Activated naive CD8-positive, alpha-beta T cell (primary cell): ENCODE measurements around the gene PDK3.

Experiments
- H3K27ac Mint-ChIP-seq: one replicate; pipeline ENCODE4 v1.8.0; 2021; ENCODE audit warnings: mixed read lengths
- H3K27me3 Mint-ChIP-seq: one replicate; pipeline ENCODE4 v1.8.0; 2021; ENCODE audit warnings: mixed read lengths
- H3K36me3 Mint-ChIP-seq: one replicate; pipeline ENCODE4 v1.8.0; 2021; ENCODE audit warnings: mixed read lengths
- H3K4me1 Mint-ChIP-seq: one replicate; pipeline ENCODE4 v1.8.0; 2021; ENCODE audit warnings: low read depth, mixed read lengths
- H3K4me3 Mint-ChIP-seq: one replicate; pipeline ENCODE4 v1.8.0; 2021; ENCODE audit warnings: mild to moderate bottlenecking, mixed read lengths
- H3K9me3 Mint-ChIP-seq: one replicate; pipeline ENCODE4 v1.8.0; 2021; ENCODE audit warnings: low read depth, mixed read lengths

The PDK3 gene

DNA sequence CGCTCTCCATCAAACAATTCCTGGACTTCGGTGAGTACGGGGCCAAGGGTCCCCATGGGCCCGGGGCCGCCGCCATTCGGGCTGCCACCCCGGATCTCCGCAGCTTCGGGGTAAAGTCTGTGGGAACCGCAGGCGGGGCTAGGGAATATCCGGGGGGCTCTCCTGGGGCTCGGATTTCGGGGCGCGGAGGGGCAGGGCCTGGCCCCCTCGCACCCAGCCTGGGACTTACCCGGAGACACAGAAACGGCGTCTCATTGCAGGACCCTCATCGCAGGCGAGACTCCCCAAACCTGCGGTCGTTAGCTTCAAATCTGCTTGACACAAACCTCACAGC is 413 bp downstream of the PDK3 start:
- H3K9me3 Mint-ChIP-seq = no peaks in the 10 kb centered on the region
- peak overlapping the region; percentile 80 for H3K4me3 Mint-ChIP-seq
- peaks cover 40% of the 10 kb centered on the region for H3K4me1 Mint-ChIP-seq
- no peak overlapping the region for H3K27ac Mint-ChIP-seq
- no peaks in the 10 kb centered on the region for H3K36me3 Mint-ChIP-seq
- no peaks in the 10 kb centered on the region for H3K27me3 Mint-ChIP-seq

DNA sequence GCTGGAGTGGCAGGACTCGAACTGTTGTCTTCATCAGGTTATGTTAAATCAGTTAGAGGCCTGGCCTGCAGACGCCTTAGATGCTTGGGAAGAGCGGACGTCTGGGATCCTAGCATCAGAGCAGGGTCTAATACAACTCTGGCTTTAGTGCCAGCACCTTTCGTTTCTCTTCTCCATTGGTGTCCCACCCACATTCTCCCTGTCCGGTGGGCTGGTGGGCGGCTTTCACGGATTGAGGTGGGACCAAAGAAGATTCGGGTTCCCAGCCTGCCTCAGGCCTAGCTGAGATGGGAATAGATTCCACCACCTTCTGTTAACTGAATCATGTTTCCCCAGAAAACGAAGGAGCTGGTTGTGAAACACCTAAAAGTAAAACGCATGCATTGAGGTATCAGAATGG is 939 bp downstream of the PDK3 start:
- H3K27ac Mint-ChIP-seq = peak overlapping the region; percentile 77
- H3K4me3 Mint-ChIP-seq = peak overlapping the region; percentile 80
- peaks cover 44% of the 10 kb centered on the region for H3K4me1 Mint-ChIP-seq
- no peaks in the 10 kb centered on the region for H3K27me3 Mint-ChIP-seq
- no peaks in the 10 kb centered on the region for H3K9me3 Mint-ChIP-seq
- no peaks in the 10 kb centered on the region for H3K36me3 Mint-ChIP-seq

DNA sequence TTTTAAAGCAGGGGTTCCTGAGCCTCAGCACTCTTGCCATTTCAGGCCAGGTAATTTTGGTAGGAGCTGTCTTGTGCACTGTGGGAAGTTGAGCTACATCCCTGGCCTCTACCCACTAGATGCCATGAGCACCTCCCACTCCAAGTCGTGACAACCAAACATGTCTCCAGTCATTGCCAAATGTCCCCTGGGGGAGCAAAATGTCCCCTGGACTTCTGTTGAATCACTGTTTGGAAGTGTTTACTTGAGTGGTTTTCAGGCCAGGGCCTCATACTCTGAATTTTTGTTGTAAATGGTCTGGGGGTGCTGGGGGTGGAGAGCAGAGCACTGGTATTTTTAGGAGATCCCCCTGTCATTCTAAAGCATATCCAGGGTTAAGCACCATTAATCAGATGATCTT is 3.2 kb downstream of the PDK3 start:
- Mint-ChIP-seq H3K27ac (peak overlapping the region; percentile 54), H3K27me3 (no peaks in the 10 kb centered on the region), H3K4me3 (peak overlapping the region; percentile 17), H3K36me3 (no peaks in the 10 kb centered on the region), H3K9me3 (no peaks in the 10 kb centered on the region), H3K4me1 (peaks cover 55% of the 10 kb centered on the region)

DNA sequence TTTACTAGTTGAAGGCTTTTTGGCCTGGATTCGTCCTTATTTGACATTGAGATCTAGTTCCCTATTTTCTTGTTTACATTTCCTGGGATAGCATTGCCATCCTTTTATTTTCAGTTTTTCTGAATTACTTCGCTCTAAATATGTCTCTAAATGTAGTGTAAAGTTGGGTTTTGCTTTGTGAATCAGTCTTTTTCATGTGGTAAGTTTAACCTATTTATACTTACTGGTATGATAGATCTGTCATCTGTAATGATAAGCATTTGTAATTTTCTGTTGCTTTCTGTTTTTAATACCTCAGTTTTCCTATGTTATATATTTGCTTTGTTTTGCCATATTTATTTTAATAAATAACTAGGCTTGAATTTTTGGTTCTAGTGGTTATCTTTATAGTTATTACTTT is 6.7 kb downstream of the PDK3 start:
- H3K4me1 Mint-ChIP-seq = peaks cover 68% of the 10 kb centered on the region
- no peaks in the 10 kb centered on the region for H3K9me3 Mint-ChIP-seq
- H3K36me3 Mint-ChIP-seq = no peaks in the 10 kb centered on the region
- peak overlapping the region; percentile 48 for H3K4me3 Mint-ChIP-seq
- peak overlapping the region; percentile 55 for H3K27ac Mint-ChIP-seq
- no peaks in the 10 kb centered on the region for H3K27me3 Mint-ChIP-seq

DNA sequence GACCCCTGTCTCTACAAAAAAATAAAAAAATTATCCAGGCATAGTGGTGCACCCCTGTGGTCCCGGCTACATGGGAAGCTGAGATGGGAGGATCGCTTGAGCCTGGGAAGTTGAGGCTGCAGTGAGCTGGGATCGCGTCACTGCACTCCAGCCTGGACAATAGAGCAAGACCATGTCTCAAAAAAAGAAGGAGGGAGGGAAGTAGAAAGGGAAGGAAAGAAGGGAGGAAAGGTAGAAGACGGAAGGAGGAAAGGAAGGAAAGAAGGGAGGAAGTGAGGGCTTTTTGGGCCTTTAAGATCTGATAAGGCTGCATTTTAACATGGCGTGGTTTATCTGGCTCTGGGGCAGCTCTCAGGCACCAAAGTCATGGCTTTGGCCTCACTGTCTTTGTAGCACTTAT is 10.4 kb downstream of the PDK3 start:
- H3K36me3 Mint-ChIP-seq = no peaks in the 10 kb centered on the region
- no peaks in the 10 kb centered on the region for H3K27me3 Mint-ChIP-seq
- no peak overlapping the region for H3K4me3 Mint-ChIP-seq
- peaks cover 73% of the 10 kb centered on the region for H3K4me1 Mint-ChIP-seq
- H3K27ac Mint-ChIP-seq = peak overlapping the region; percentile 58
- H3K9me3 Mint-ChIP-seq = no peaks in the 10 kb centered on the region

DNA sequence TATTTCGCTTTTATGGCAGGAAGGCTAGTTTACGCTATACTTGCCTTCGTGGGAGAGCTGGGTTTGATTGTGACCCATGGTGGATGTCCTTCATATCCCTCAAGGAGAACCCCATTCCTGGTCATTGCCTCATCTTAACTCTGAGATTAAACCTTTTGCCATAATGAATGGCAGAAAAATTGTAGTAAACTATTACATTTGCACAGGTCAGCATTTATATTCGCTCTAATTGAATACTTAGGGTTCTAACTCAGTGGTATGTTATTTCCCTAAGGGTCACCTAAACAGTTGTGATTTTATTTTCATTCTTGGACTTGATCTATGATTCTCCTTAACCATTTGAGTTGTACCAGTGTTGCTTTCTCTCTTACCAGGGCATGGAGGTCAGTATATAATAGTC is 13.4 kb downstream of the PDK3 start:
- Mint-ChIP-seq H3K4me1 (peaks cover 82% of the 10 kb centered on the region), H3K4me3 (peak overlapping the region; percentile 85), H3K27me3 (no peaks in the 10 kb centered on the region), H3K36me3 (peaks cover 2% of the 10 kb centered on the region), H3K27ac (peak overlapping the region; percentile 96), H3K9me3 (no peaks in the 10 kb centered on the region)

DNA sequence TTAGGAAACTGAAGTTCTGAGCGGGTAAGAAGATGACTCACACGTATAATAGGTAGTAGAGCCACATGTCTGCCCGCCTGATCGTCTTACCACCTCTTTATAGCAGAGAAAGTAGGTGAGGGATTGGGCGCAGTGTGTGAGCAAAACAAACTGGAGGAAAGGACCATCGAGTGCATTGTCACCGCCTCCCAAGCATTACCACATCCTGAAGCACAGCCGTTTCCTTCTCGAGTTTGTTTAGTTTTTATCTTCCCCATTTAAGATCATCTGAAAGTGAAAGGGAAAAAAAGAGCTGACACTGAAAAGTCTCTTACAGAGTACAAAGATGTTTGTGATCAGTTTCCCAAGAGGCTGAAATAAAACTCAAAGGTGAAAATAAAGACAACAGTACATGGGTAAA is 14.8 kb downstream of the PDK3 start:
- Mint-ChIP-seq H3K27ac (peak overlapping the region; percentile 96), H3K27me3 (no peaks in the 10 kb centered on the region), H3K4me1 (peaks cover 74% of the 10 kb centered on the region), H3K9me3 (no peaks in the 10 kb centered on the region), H3K4me3 (peak overlapping the region; percentile 85), H3K36me3 (peaks cover 2% of the 10 kb centered on the region)

DNA sequence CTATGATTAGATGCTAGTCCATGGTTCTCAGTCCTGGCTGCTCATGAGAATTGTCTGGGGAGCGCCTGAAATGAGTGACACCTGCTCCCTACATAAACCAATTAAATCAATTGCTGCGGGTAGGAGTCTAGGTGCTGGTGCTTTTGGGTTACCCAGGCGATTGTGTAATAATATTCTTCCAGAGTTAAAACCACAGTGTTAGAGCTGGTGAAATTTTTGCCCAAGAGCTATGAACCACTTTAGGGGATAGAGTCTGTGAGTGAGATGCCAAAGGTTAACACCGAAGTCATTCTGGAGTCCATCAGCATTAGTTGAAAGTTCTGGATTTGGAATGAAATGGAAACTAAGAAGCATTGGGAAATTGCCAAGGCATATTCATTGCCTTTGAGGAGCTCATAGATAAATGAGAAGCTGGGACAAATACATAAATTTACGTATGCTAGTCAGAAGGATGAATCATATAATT is 15.3 kb downstream of the PDK3 start:
- Mint-ChIP-seq H3K4me1 (peaks cover 69% of the 10 kb centered on the region), H3K4me3 (peak overlapping the region; percentile 85), H3K27me3 (no peaks in the 10 kb centered on the region), H3K9me3 (no peaks in the 10 kb centered on the region), H3K36me3 (peaks cover 2% of the 10 kb centered on the region), H3K27ac (peak overlapping the region; percentile 96)

DNA sequence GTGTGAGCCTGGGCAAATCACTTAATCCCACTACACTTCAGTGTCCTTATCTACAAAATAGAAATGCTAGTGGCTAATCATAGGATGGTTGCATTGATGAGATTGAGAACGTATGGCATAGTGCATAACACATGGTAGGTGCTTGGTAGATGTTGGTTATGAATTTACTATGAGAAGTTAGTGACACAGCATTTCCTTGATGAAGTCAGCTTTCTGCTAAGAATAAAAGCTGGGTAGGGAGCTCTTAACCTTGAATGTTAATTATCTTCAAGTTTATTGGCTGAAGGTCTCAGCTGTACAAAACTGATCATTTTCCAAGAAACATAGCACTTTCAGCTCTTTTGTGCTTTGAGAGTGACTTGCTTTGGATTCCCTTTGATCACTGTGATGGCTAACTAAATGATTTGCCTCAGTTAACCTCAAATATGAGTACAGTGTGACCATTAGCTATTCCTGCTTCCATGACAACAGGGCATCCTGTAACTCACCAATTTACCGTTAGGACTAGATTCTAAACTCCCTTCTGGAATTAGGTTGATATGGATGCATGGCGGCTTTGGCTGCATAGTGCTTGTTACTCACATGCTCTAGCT is 17.8 kb downstream of the PDK3 start:
- H3K27ac Mint-ChIP-seq = peak overlapping the region; percentile 75

DNA sequence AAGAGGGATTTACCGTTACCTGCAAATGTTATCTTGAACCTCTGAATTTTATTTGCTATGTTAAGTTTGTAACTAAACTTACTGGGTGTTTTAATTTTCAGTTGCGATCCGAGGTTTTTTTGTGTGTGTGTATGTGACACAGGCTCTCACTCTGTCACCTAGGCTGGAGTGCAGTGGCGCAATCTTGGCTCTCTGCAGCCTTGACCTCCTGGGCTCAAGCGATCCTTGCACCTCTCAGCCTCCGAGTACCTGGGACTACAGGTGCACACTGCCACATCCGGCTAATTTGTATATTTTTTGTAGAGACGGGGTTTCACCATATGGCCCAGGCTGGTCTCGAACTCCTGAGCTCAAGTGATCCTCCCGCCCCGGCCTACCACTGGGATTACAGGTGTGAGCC is 18.5 kb downstream of the PDK3 start:
- H3K27me3 Mint-ChIP-seq = no peaks in the 10 kb centered on the region
- peaks cover 2% of the 10 kb centered on the region for H3K36me3 Mint-ChIP-seq
- H3K27ac Mint-ChIP-seq = peak overlapping the region; percentile 75
- H3K4me3 Mint-ChIP-seq = no peak overlapping the region
- peaks cover 51% of the 10 kb centered on the region for H3K4me1 Mint-ChIP-seq
- no peaks in the 10 kb centered on the region for H3K9me3 Mint-ChIP-seq

More for the DNA sequence above, 17.8 kb downstream of the PDK3 start:
- H3K9me3 Mint-ChIP-seq = no peaks in the 10 kb centered on the region
- H3K36me3 Mint-ChIP-seq = peaks cover 2% of the 10 kb centered on the region
- H3K27me3 Mint-ChIP-seq = no peaks in the 10 kb centered on the region
- peak overlapping the region; percentile 20 for H3K4me3 Mint-ChIP-seq
- peaks cover 56% of the 10 kb centered on the region for H3K4me1 Mint-ChIP-seq

DNA sequence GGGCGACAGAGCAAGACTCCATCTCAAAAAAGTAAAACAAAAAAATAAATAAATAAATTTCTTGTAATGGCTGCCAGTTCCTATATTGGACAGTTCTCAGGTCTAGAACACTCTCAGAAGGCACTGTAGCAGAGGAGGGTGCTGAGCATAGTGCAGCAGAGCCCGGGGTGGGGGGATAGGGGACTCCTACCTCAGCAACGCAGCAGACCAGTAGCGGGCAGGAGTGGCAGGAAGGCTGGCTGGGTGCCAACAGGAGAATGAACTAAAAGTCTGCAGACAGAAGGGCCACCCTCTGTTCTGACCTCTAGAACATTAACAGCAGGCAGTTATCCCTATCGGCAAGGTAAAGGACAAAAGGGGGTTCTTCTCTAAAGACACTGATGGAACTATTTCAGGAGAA is 20.2 kb downstream of the PDK3 start:
- H3K27ac Mint-ChIP-seq = no peak overlapping the region
- H3K4me3 Mint-ChIP-seq = no peak overlapping the region
- no peaks in the 10 kb centered on the region for H3K27me3 Mint-ChIP-seq
- no peaks in the 10 kb centered on the region for H3K9me3 Mint-ChIP-seq
- H3K36me3 Mint-ChIP-seq = peaks cover 2% of the 10 kb centered on the region
- peaks cover 37% of the 10 kb centered on the region for H3K4me1 Mint-ChIP-seq

DNA sequence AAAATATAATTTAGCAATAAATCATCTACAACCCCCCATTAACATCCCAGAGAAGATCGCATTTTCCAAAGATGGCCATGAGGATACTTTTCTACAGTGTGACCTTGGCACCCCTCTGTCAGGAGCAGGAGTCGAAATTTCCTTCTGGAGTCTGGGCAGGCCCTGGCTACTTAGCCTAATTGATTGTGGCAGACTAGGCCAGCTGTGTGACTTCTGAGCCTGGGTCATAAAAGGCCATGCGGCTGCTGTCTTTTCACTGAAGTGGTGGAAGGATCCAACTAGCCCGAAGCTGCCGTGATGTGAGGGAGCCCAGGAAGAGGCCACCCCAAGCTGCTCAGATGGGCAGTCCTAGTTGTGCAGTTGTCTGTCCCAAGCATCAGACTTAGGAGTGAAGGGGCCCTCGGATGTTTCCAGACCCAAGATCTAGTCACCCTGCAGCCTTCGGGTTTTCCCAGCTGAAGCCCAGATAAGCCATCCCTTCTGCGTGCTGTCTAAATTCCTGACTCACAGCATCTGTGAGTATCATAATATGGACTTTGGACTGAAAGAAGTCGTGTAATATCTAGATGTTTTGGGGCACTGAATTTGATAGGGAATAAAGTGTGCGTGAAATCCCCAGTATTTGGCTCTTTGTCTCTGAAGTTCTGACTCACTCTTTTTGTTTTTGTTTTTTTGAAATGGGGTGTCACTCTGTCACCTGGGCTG is 21.0 kb downstream of the PDK3 start:
- no peaks in the 10 kb centered on the region for H3K9me3 Mint-ChIP-seq
- H3K27me3 Mint-ChIP-seq = no peaks in the 10 kb centered on the region
- peak overlapping the region; percentile 22 for H3K27ac Mint-ChIP-seq
- no peak overlapping the region for H3K4me3 Mint-ChIP-seq
- H3K4me1 Mint-ChIP-seq = peaks cover 31% of the 10 kb centered on the region
- H3K36me3 Mint-ChIP-seq = peaks cover 2% of the 10 kb centered on the region

DNA sequence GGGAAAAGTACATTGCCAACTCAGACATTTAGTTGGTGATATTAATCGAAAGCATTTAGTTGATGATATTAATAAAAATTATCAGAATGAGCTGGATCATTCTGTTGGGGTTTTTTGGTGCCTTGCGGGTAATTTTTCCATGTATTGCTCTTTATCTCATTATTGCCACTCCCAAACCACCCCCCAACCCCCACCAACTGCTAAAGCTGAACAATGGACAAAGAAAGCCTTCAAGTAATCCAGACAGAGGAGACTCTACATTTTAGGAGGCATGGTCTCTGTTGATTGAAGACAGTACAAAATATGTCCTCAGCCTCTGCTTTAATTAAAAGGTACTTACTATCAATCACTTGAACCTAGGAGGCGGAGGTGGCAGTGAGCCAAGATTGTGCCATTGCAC is 22.5 kb downstream of the PDK3 start:
- Mint-ChIP-seq H3K36me3 (no peaks in the 10 kb centered on the region), H3K4me3 (no peak overlapping the region), H3K27me3 (no peaks in the 10 kb centered on the region), H3K4me1 (peaks cover 20% of the 10 kb centered on the region), H3K9me3 (no peaks in the 10 kb centered on the region), H3K27ac (no peak overlapping the region)

DNA sequence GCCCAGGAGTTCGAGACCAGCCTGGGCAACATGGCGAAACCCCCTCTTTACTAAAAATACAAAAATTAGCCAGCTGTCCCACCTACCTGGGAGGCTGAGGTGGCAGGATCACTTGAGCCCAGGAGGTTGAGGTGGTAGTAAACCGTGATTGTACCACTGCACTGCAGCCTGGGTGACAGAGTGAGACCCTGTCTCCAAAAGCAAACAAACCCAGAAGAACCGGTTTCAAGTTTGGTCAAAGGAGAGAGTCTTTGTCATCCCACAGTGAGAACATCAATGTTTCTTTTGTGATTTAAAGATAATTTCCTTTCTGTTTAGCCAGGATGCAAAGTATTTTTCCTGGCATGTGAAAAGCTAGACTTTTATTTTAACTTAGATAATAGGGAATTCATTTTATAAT is 26.7 kb downstream of the PDK3 start:
- no peak overlapping the region for H3K4me3 Mint-ChIP-seq
- no peaks in the 10 kb centered on the region for H3K36me3 Mint-ChIP-seq
- H3K27me3 Mint-ChIP-seq = no peaks in the 10 kb centered on the region
- H3K9me3 Mint-ChIP-seq = no peaks in the 10 kb centered on the region
- peaks cover 33% of the 10 kb centered on the region for H3K4me1 Mint-ChIP-seq
- no peak overlapping the region for H3K27ac Mint-ChIP-seq

DNA sequence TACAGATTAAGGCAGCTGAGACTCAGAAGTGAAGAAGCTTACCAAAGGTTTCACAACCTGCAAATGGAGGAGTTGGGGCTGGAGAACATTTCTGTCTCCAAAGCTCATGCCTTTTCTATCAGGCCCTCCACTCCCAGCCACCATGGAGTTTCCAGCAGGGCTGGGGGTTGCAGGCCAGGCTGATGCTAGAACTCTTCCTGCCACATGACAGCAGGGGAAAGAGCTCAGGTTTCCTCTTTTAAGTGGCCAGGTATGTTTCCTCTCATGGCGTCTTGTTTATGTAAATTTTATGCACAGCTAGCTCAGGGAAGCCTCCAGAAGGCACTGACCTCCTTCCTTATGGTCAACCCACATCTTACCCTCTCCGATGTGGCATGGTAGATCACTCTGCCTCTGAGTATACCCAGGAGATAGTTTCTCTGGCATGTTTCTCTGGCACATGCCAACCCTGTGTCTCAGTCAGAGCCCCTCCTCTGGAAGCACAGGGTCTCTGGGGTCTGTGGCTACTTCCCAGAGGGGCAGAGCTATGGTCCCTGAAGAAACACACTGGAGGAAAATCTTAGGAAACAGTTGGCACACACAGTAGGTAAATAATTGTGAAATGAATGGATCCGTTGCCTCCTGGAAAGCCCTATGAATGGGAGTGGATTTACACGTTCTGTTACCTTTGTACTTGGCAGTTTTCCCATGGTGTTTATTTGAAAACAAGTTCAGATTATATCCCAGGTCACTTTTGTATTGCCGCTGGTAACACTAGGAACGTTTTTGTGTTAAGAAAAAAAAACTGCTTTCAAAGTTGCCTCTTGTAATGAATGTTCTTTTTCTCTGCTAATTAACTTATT is 28.9 kb downstream of the PDK3 start:
- no peaks in the 10 kb centered on the region for H3K36me3 Mint-ChIP-seq
- H3K27me3 Mint-ChIP-seq = no peaks in the 10 kb centered on the region
- H3K27ac Mint-ChIP-seq = peak overlapping the region; percentile 89
- peaks cover 40% of the 10 kb centered on the region for H3K4me1 Mint-ChIP-seq
- no peaks in the 10 kb centered on the region for H3K9me3 Mint-ChIP-seq
- peak overlapping the region; percentile 30 for H3K4me3 Mint-ChIP-seq
